HepG2 (cell line): ENCODE measurements around the gene PRDM7. TPM values are rescaled to one million over a fixed set of nuclear protein-coding genes. Genes with fewer than 3 reads are reported as not detected.

Experiments
- AHR ChIP-seq: IDR thresholded peaks from 2 replicates; pipeline ENCODE4 v1.6.1; 2018; ENCODE audit warnings: missing genetic modification reagents, missing compliant biosample characterization
- CBFB ChIP-seq: sonication (generic); formaldehyde crosslinking; IDR thresholded peaks from 2 replicates; pipeline ENCODE4 v1.4.0; 2020; ENCODE audit warnings: missing genetic modification reagents
- CBX1 ChIP-seq: IDR thresholded peaks from one replicate; pipeline ENCODE4 v1.6.1; 2016; ENCODE audit warnings: antibody characterized with exemption, low read depth
- FOXO1 ChIP-seq: sonication (generic); formaldehyde crosslinking; IDR thresholded peaks from 2 replicates; pipeline ENCODE4 v1.4.0; 2020; ENCODE audit warnings: missing genetic modification reagents
- HINFP ChIP-seq: sonication (generic); formaldehyde crosslinking; IDR thresholded peaks from 2 replicates; pipeline ENCODE4 v1.4.0; 2020; ENCODE audit warnings: low read depth, mild to moderate bottlenecking, missing genetic modification reagents
- NFE2L2 ChIP-seq: fragments of 150-350 bp; IDR thresholded peaks from 2 replicates; pipeline ENCODE4 v1.6.1; 2014; ENCODE audit warnings: low read length
- PHF8 ChIP-seq: sonication (generic); formaldehyde crosslinking; IDR thresholded peaks from 2 replicates; pipeline ENCODE4 v1.5.0; 2020; ENCODE audit warnings: missing genetic modification reagents
- POGZ ChIP-seq: sonication (generic); formaldehyde crosslinking; IDR thresholded peaks from 2 replicates; pipeline ENCODE4 v1.4.0; 2020; ENCODE audit warnings: mild to moderate bottlenecking, missing genetic modification reagents
- RORA ChIP-seq: sonication (generic); formaldehyde crosslinking; IDR thresholded peaks from 2 replicates; pipeline ENCODE4 v1.5.0; 2020; ENCODE audit warnings: mild to moderate bottlenecking, missing genetic modification reagents, moderate library complexity
- TBX2 ChIP-seq: sonication (generic); formaldehyde crosslinking; IDR thresholded peaks from 2 replicates; pipeline ENCODE4 v1.5.0; 2020; ENCODE audit warnings: missing genetic modification reagents, mild to moderate bottlenecking, borderline replicate concordance
- THAP11 ChIP-seq: IDR thresholded peaks from 2 replicates; pipeline ENCODE4 v1.6.1; 2016; ENCODE audit warnings: missing biosample characterization, missing genetic modification reagents
- ZFP91 ChIP-seq: sonication (generic); formaldehyde crosslinking; IDR thresholded peaks from 2 replicates; pipeline ENCODE4 v1.9.0; 2022; ENCODE audit warnings: missing genetic modification reagents, mild to moderate bottlenecking, borderline replicate concordance
- ZNF253 ChIP-seq: sonication (generic); formaldehyde crosslinking; IDR thresholded peaks from 2 replicates; pipeline ENCODE4 v1.8.0; 2022; ENCODE audit warnings: mild to moderate bottlenecking, missing genetic modification reagents, borderline replicate concordance
- ZNF263 ChIP-seq: sonication (generic); formaldehyde crosslinking; IDR thresholded peaks from 2 replicates; pipeline ENCODE4 v1.4.0; 2020; ENCODE audit warnings: missing genetic modification reagents
- ZNF691 ChIP-seq: sonication (generic); formaldehyde crosslinking; IDR thresholded peaks from 2 replicates; pipeline ENCODE4 v1.4.0; 2020; ENCODE audit warnings: missing genetic modification reagents, low read depth, mild to moderate bottlenecking, borderline replicate concordance
- ZNF747 ChIP-seq: sonication (generic); formaldehyde crosslinking; IDR thresholded peaks from 2 replicates; pipeline ENCODE4 v1.8.1; 2023; ENCODE audit warnings: missing genetic modification reagents, mild to moderate bottlenecking, borderline replicate concordance
- ZNF781 ChIP-seq: sonication (generic); formaldehyde crosslinking; IDR thresholded peaks from 2 replicates; pipeline ENCODE4 v1.5.1; 2020; ENCODE audit warnings: borderline replicate concordance, mild to moderate bottlenecking, missing genetic modification reagents; ENCODE audit errors: not compliant biosample characterization
- ZSCAN9 ChIP-seq: IDR thresholded peaks from 2 replicates; pipeline ENCODE4 v1.6.1; 2016; ENCODE audit warnings: borderline replicate concordance
- polyA plus RNA-seq, 8 experiments: library from polyadenylated mRNA; depleted of rRNA in 3 of 8; stranded (reverse) in 7 of 8; unstranded in 1 of 8; fragments of >200 nt; fragmentation: Illumina TruSeq in 4 of 8; extraction: Trizol in 4 of 8; gene quantifications; 2 replicates each; pipeline versions ENCODE4 v1.2.1 to v1.2.3, GENCODE V29; 2011 to 2016; ENCODE audit warnings: low read depth in 4 of 8, missing spikeins in 1 of 8, mixed read lengths in 1 of 8; ENCODE audit not compliant: insufficient read depth in 1 of 8
- total RNA-seq, 5 experiments: library from RNA; depleted of rRNA; stranded (reverse); fragments of >200 nt; fragmentation: Illumina TruSeq; extraction: Trizol; gene quantifications; 2 replicates each; pipeline ENCODE4 v1.2.3, GENCODE V29; 2016; ENCODE audit warnings: low read depth in 1 of 5
- TF ChIP-seq, protein P1 (sequence below): sonication (generic); formaldehyde crosslinking; IDR thresholded peaks from 2 replicates; pipeline ENCODE4; 2020; ENCODE audit warnings: missing genetic modification reagents, mild to moderate bottlenecking, borderline replicate concordance
- TF ChIP-seq, protein P2 (sequence below): sonication (generic); formaldehyde crosslinking; IDR thresholded peaks from 2 replicates; pipeline ENCODE4 v1.4.0; 2020; ENCODE audit warnings: mild to moderate bottlenecking, missing genetic modification reagents, borderline replicate concordance

Gene PRDM7
- total and polyA plus RNA-seq, 2 of the 13 experiments (the other 11 are each of a cell fraction or from before 2014, with no cell fraction given): not detected

- TF ChIP-seq HINFP (CRISPR knock-in tag) (peak; percentile 83; the same call in 1 of the 2 replicates), POGZ (no peak), CBFB (0 out of 2 replicates have a peak, but pooled peaks have one; percentile 55), AHR (0 out of 2 replicates have a peak, but pooled peaks have one; percentile 76), RORA (CRISPR knock-in tag) (no peak), ZNF263 (CRISPR knock-in tag) (peak; percentile 59; the same call in 1 of the 2 replicates), CBX1 (peak; percentile 71), ZNF691 (CRISPR knock-in tag) (peak; percentile 83), ZNF781 (peak; percentile 65), ZSCAN9 (CRISPR knock-in tag) (no peak; the same call in 1 of the 2 replicates), ZNF253 (no peak), PHF8 (CRISPR knock-in tag) (peak; percentile 78), ZFP91 (CRISPR knock-in tag) (peak; percentile 44), NFE2L2 (no peak), TBX2 (CRISPR knock-in tag) (peak; percentile 77), FOXO1 (peak; percentile 55), THAP11 (CRISPR knock-in tag) (peak; percentile 88), ZNF747 (CRISPR knock-in tag) (peak; percentile 75; the same call in 1 of the 2 replicates)
- TF ChIP-seq, protein P1, sequence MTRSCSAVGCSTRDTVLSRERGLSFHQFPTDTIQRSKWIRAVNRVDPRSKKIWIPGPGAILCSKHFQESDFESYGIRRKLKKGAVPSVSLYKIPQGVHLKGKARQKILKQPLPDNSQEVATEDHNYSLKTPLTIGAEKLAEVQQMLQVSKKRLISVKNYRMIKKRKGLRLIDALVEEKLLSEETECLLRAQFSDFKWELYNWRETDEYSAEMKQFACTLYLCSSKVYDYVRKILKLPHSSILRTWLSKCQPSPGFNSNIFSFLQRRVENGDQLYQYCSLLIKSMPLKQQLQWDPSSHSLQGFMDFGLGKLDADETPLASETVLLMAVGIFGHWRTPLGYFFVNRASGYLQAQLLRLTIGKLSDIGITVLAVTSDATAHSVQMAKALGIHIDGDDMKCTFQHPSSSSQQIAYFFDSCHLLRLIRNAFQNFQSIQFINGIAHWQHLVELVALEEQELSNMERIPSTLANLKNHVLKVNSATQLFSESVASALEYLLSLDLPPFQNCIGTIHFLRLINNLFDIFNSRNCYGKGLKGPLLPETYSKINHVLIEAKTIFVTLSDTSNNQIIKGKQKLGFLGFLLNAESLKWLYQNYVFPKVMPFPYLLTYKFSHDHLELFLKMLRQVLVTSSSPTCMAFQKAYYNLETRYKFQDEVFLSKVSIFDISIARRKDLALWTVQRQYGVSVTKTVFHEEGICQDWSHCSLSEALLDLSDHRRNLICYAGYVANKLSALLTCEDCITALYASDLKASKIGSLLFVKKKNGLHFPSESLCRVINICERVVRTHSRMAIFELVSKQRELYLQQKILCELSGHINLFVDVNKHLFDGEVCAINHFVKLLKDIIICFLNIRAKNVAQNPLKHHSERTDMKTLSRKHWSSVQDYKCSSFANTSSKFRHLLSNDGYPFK (CRISPR knock-in tag): peak; percentile 75; the same call in 1 of the 2 replicates
- TF ChIP-seq, protein P2, sequence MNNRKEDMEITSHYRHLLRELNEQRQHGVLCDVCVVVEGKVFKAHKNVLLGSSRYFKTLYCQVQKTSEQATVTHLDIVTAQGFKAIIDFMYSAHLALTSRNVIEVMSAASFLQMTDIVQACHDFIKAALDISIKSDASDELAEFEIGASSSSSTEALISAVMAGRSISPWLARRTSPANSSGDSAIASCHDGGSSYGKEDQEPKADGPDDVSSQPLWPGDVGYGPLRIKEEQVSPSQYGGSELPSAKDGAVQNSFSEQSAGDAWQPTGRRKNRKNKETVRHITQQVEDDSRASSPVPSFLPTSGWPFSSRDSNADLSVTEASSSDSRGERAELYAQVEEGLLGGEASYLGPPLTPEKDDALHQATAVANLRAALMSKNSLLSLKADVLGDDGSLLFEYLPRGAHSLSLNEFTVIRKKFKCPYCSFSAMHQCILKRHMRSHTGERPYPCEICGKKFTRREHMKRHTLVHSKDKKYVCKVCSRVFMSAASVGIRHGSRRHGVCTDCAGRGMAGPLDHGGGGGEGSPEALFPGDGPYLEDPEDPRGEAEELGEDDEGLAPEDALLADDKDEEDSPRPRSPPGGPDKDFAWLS (CRISPR knock-in tag): 0 out of 2 replicates have a peak, but pooled peaks have one; percentile 52
Measured at GRCh38 chr16:90022209-90023077, 54.7 kb downstream of the PRDM7 start (continued).
